Right renal cortex interstitium (tissue), 3 donors: ENCODE data around the gene SMIM13. TPM values are rescaled to one million over a fixed set of nuclear protein-coding genes. Genes with fewer than 3 reads are reported as not detected.

Experiments used
- DNase-seq, 3 donors: peaks; one replicate each; pipeline ENCODE4 v3.0.0-alpha.2; 2013; ENCODE audit warnings: low read depth in 3 of 3, low spot score in 2 of 3
- polyA plus RNA-seq, 3 donors: library from polyadenylated mRNA; unstranded; fragments of 120-200 nt; gene quantifications; one replicate each; pipeline ENCODE4 v1.2.1, GENCODE V29; 2013; ENCODE audit not compliant: insufficient read length in 3 of 3

Gene SMIM13
- polyA plus RNA-seq, 3 donors = 19.0 to 19.8 (median 19.5) TPM

DNA sequence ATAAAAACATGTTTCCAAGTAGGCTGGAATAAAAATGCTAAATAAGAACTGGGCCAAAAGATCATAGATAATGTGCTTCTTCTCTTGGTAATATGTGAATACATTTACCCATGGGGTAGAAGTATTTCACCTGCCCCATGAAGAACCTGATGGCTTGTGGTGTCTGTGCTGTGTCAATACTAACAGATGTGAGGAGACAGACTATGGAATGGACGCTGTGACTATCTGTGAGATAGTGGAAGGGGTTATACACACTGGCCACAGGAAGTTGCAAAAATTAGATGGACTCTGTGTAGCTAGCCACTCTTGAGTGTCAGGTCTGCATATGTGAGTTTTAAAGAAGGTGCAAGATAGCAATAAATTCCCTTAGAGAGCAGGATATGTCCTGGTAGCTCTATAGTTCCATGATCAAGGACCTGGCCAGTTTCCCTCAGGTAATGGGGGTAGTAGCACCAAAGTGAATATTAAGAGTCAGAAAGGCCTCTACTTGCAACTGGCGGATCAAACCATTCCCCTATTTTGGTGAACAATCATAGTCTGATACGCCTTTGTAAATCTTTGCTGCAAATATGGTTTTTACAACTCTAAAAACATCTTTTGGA lies 90.2 kb downstream of the SMIM13 start:
- DNase-seq = no peak

DNA sequence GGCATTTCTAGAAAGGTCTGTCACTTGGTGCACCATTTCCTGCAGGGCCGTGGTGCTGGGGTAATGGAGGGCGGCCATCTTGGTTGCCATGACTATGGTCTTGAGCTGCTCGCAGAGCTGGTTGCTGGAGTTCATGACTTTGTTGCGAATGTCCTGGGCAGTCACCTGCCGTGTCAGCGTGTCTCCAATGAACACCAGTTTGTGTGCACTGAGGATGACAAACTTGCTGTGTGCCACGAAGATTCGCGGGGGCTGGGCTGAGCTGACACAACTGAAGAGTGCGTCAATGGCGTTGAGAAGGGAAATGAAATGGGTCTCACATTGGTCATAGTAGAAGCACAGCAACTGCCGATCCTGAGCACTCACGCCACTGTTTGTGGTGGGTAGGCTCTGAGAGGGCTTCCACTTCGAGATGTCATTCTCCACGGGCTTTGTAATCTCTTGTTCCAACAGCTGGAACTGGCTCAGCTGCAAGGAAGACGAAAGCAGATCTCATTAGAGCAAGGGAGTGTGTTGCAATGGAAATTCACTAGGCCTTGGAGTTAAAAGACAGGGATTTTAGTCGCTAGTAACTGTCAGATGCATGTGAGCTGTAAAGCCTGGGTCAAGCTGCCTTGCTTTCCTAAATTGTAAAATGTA lies 91.7 kb downstream of the SMIM13 start:
- no peak for DNase-seq

DNA sequence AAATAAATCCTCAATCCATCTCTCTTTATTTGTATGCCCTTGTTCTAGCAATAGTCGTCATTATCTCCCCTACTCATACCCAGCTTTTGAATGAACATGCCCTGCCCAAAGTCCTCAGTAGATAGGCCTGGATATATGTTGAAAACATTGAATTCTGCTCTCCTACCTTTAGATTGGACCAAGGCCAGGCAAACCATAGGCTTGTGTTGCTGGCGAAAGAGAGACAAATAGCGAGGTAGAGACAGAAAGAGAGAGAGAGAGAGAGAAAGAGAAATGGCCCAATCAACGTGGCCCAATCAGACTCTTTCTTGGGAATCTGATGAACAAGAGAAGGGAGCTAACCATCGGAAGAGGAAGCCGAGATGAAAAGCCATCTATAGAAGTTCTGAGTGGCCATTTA lies 93.7 kb downstream of the SMIM13 start:
- no peak for DNase-seq

Other genes starting within 250 kb of the SMIM13 start
- gene GCM2, start 211.8 kb upstream of the SMIM13 start, polyA plus RNA-seq = not detected
- gene SYCP2L, start 206.8 kb upstream of the SMIM13 start, polyA plus RNA-seq = 1 to 10 TPM; 3.5 to 4.2 (median 3.5) TPM
- gene ELOVL2, start 49.5 kb upstream of the SMIM13 start, polyA plus RNA-seq = 1 to 10 TPM; 8.2 to 9.0 (median 8.5) TPM
- under 1 TPM; 0.08 to 0.22 (median 0.13) TPM for gene ERVFRD-1, start 17.9 kb downstream of the SMIM13 start, polyA plus RNA-seq
- 10 to 100 TPM; 58.3 to 79.1 (median 73.5) TPM for gene NEDD9, start 138.8 kb downstream of the SMIM13 start, polyA plus RNA-seq